ENCODE results near the gene AMOTL1.
"Not testable (repeated sequence)": the region's sequence is repeated elsewhere in the genome, so short reads cannot be mapped to it uniquely, and the experiment has no call there.

The AMOTL1 gene

DNA sequence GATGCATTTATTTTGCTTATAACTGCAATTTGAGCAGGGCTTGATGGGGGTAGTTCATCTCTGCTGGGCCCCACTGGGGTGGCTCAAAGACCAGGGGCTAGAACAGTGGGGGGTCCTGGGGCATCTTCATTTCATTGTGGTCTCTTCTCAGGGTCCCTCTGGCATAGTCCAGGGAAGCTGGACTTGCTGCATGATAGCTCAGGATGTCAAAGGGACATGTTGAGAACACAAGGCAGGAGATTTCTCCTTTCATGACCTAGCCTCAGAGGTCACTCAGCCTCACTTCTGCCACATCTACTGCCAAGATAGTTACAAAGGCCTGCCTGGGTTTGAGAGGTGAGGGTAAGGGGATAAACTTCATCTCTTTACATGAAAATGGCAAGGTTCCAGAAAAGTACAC is 115.7 kb downstream of the AMOTL1 start:
- H3K4me3 Mint-ChIP-seq = no peak overlapping the region
- peaks cover 0 to 3% of the 10 kb centered on the region in 2 donors for H3K9me3 Mint-ChIP-seq
- H3K27me3 Mint-ChIP-seq = no peaks in the 10 kb centered on the region
- peaks cover 5 to 11% of the 10 kb centered on the region in 2 donors for H3K4me1 Mint-ChIP-seq
- no peaks in the 10 kb centered on the region for H3K36me3 Mint-ChIP-seq
- no peak for DNase-seq
- H3K27ac Mint-ChIP-seq = no peak overlapping the region
- no peak for ATAC-seq (replicated peaks)

- H3K4me3 Mint-ChIP-seq = no peak overlapping the region
- DNase-seq (no peak), ATAC-seq (replicated peaks) (no peak)
- no peaks in the 10 kb centered on the region for H3K36me3 Mint-ChIP-seq
- peaks cover 5 to 11% of the 10 kb centered on the region in 2 donors for H3K4me1 Mint-ChIP-seq
- no peaks in the 10 kb centered on the region for H3K27me3 Mint-ChIP-seq
- no peak overlapping the region for H3K27ac Mint-ChIP-seq
- H3K9me3 Mint-ChIP-seq = peaks cover 0 to 8% of the 10 kb centered on the region in 2 donors
These were observed 116.2 kb downstream of the AMOTL1 start for GRCh38 chr11:94884376-94884775.

- no peaks in the 10 kb centered on the region for H3K27me3 Mint-ChIP-seq
- peak; percentile 56 to 57 for ATAC-seq (replicated peaks)
- H3K27ac Mint-ChIP-seq = no peak overlapping the region
- no peaks in the 10 kb centered on the region for H3K36me3 Mint-ChIP-seq
- H3K9me3 Mint-ChIP-seq = peaks cover 0 to 10% of the 10 kb centered on the region in 2 donors
- H3K4me3 Mint-ChIP-seq = no peak overlapping the region
- DNase-seq = no peak
- peaks cover 5 to 11% of the 10 kb centered on the region in 2 donors for H3K4me1 Mint-ChIP-seq
These were observed 117.0 kb downstream of the AMOTL1 start for GRCh38 chr11:94885133-94885532.

- no peaks in the 10 kb centered on the region for H3K27me3 Mint-ChIP-seq
- H3K4me1 Mint-ChIP-seq = peaks cover 5 to 11% of the 10 kb centered on the region in 2 donors
- no peak overlapping the region for H3K27ac Mint-ChIP-seq
- H3K36me3 Mint-ChIP-seq = no peaks in the 10 kb centered on the region
- H3K9me3 Mint-ChIP-seq = peaks cover 0 to 10% of the 10 kb centered on the region in 2 donors
- ATAC-seq (replicated peaks) (no peak), DNase-seq (no peak)
- H3K4me3 Mint-ChIP-seq = no peak overlapping the region
These were observed 117.4 kb downstream of the AMOTL1 start for GRCh38 chr11:94885581-94885980.

DNA sequence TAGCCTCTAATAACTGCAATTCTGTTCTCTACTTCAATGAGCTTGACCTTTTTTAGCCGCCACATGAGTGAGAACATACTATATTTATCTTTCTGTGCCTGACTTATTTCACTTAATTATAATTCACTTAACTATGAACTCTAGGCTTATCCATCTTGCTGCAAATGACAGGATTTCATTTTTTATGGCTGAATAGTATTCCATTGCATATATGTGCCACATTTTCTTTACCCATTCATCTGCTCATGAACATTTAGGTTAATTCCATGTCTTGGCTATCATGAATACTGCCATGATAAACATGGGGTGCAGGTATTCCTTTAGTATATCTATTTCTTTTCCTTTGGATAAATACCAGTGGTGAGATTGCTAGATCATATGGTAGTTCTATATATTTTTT is 120.0 kb downstream of the AMOTL1 start:
- H3K4me1 Mint-ChIP-seq = peaks cover 2 to 11% of the 10 kb centered on the region in 2 donors
- DNase-seq (no peak), ATAC-seq (replicated peaks) (no peak)
- H3K9me3 Mint-ChIP-seq = peaks cover 9 to 20% of the 10 kb centered on the region in 2 donors
- H3K4me3 Mint-ChIP-seq = no peak overlapping the region
- H3K36me3 Mint-ChIP-seq = peaks cover 0 to 3% of the 10 kb centered on the region in 2 donors
- no peak overlapping the region for H3K27ac Mint-ChIP-seq
- no peaks in the 10 kb centered on the region for H3K27me3 Mint-ChIP-seq

DNA sequence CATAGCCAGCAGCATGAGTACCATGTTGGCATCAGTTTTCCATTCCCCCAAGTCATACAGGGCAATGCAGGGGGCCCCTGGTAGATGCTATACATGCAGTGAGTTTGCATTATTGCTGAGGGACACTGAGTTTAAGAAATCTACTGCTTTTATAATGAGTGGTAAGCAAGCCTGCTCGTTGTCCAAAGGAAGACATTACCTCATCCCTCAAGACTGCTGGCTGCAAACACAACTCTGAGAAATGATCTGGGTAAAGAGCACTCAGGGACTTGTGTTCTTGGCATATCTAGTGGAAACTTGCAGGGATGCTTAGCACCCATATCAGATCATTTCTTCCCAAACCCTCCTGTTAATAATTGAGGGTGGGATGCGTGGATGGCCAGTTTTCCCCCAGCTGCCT is 127.3 kb downstream of the AMOTL1 start:
- no peak overlapping the region for H3K4me3 Mint-ChIP-seq
- H3K27ac Mint-ChIP-seq = no peak overlapping the region
- H3K36me3 Mint-ChIP-seq = peaks cover 0 to 3% of the 10 kb centered on the region in 2 donors
- peaks cover 15 to 20% of the 10 kb centered on the region in 2 donors for H3K9me3 Mint-ChIP-seq
- no peaks in the 10 kb centered on the region for H3K27me3 Mint-ChIP-seq
- ATAC-seq (replicated peaks) (no peak), DNase-seq (no peak)
- H3K4me1 Mint-ChIP-seq = no peaks in the 10 kb centered on the region

GRCh38 chr11:94895971-94896370 is 127.8 kb downstream of the AMOTL1 start:
- H3K9me3 Mint-ChIP-seq = peaks cover 15 to 19% of the 10 kb centered on the region in 2 donors

DNA sequence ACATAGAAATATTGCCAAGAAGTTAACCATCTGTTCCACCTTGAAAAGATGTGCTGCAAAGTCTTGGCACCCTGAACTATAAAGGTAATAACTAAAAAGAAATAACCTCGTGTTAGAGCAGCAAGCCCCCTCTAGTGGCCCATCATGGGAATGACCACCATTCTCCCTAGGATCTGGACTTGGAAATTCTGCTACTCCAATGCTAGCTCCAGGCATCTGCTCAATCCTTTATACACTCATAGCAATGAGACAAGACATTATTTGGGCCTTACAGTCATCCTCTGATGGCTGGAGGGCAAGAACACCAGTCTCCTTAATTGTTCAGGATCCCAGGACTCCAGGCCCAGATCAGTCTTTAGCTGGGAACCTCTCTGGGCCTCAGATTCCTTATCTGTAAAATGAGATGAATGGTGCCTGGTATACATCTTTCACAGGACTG is 129.2 kb downstream of the AMOTL1 start:
- no peak overlapping the region for H3K27ac Mint-ChIP-seq
- ATAC-seq (replicated peaks) (peak in 1 of 2 donors; percentile 41), DNase-seq (peak; percentile 11)
- H3K9me3 Mint-ChIP-seq = peaks cover 11 to 13% of the 10 kb centered on the region in 2 donors
- H3K27me3 Mint-ChIP-seq = no peaks in the 10 kb centered on the region
- H3K4me1 Mint-ChIP-seq = no peaks in the 10 kb centered on the region
- no peaks in the 10 kb centered on the region for H3K36me3 Mint-ChIP-seq
- H3K4me3 Mint-ChIP-seq = no peak overlapping the region

More at GRCh38 chr11:94895971-94896370, 127.8 kb downstream of the AMOTL1 start:
- Mint-ChIP-seq H3K4me3 (no peak overlapping the region), H3K27ac (no peak overlapping the region), H3K27me3 (no peaks in the 10 kb centered on the region), H3K36me3 (peaks cover 0 to 3% of the 10 kb centered on the region in 2 donors), H3K4me1 (no peaks in the 10 kb centered on the region)
- DNase-seq = no peak
- no peak for ATAC-seq (replicated peaks)

DNA sequence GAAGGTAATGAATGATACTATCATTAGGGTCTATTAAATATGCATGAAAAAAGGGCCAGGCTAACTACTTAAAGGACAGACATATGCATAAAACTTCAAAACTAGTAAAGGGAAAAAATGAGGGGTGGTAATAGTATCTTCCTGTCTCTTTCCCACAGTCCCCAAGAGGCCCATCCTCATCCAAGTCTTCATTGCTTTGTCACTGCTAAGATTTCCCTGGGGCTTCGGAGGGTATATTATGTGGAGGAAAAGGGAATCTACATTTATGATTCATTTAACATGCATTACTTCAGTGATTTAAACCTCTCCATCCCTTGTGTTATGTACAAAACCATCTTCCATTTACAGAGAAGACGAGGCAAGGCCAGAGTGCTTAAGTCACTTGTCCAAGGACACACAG is 139.1 kb downstream of the AMOTL1 start:
- H3K36me3 Mint-ChIP-seq = no peaks in the 10 kb centered on the region
- DNase-seq = no peak
- no peaks in the 10 kb centered on the region for H3K27me3 Mint-ChIP-seq
- no peak overlapping the region for H3K27ac Mint-ChIP-seq
- ATAC-seq (replicated peaks) = no peak
- no peaks in the 10 kb centered on the region for H3K4me1 Mint-ChIP-seq
- peaks cover 3% of the 10 kb centered on the region in 2 donors for H3K9me3 Mint-ChIP-seq
- H3K4me3 Mint-ChIP-seq = no peak overlapping the region

DNA sequence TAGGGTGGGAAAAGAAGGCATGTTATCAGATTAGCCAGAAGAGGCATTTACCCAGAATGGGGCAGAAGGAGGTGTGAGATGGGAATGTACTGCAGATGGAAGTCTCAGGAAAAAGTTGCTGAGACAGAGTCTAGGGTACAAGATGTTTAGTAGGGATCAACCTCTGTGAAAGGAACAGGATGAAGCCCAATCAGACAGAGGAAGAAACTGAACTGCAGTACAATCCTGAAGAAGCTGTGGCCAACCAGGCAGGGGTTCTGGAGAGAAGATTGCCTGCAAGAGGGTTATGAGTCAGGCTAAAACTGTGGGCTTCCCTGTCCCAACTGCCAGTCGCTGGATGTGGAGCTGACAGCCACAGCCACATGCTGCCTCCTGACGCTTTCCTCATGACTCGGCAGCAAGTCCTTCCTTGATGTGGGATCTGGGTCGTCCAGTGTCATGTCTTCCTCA is 141.2 kb downstream of the AMOTL1 start:
- Mint-ChIP-seq H3K4me1 (no peaks in the 10 kb centered on the region), H3K9me3 (peaks cover 2 to 3% of the 10 kb centered on the region in 2 donors), H3K27me3 (no peaks in the 10 kb centered on the region), H3K27ac (no peak overlapping the region), H3K36me3 (no peaks in the 10 kb centered on the region), H3K4me3 (no peak overlapping the region)
- DNase-seq = no peak
- ATAC-seq (replicated peaks) = no peak

- peaks cover 0 to 3% of the 10 kb centered on the region in 2 donors for H3K9me3 Mint-ChIP-seq
- H3K36me3 Mint-ChIP-seq = no peaks in the 10 kb centered on the region
- no peaks in the 10 kb centered on the region for H3K4me1 Mint-ChIP-seq
- H3K27ac Mint-ChIP-seq = no peak overlapping the region
- H3K27me3 Mint-ChIP-seq = no peaks in the 10 kb centered on the region
- H3K4me3 Mint-ChIP-seq = no peak overlapping the region
- DNase-seq (no peak), ATAC-seq (replicated peaks) (no peak)
These were observed 142.1 kb downstream of the AMOTL1 start for GRCh38 chr11:94910270-94910669.

DNA sequence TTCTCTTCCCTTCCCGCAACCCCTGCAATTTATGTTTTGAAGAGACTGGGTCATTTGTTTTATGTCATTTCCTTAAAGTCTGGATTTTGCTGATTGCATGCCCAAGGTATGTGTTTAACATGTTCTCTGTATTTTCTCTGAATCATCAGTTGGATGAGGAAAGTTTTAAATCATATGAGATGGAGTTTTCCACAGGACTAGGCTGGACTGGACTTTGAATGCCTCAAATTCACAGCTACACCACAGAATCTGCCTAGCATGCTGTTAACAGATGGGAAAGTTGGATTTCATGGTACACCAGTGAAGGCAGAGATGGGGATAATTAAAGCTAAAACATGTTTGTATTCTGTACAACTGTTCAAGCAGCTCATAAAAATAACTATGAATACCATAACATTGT is 142.6 kb downstream of the AMOTL1 start:
- H3K27ac Mint-ChIP-seq = no peak overlapping the region

GRCh38 chr11:94912806-94913205 is 144.7 kb downstream of the AMOTL1 start:
- ATAC-seq (replicated peaks) = no peak
- no peaks in the 10 kb centered on the region for H3K9me3 Mint-ChIP-seq
- no peak overlapping the region for H3K4me3 Mint-ChIP-seq
- no peaks in the 10 kb centered on the region for H3K4me1 Mint-ChIP-seq
- no peak for DNase-seq
- H3K36me3 Mint-ChIP-seq = no peaks in the 10 kb centered on the region
- H3K27ac Mint-ChIP-seq = no peak overlapping the region
- H3K27me3 Mint-ChIP-seq = no peaks in the 10 kb centered on the region

More for the DNA sequence above, 142.6 kb downstream of the AMOTL1 start:
- DNase-seq = no peak
- no peak for ATAC-seq (replicated peaks)
- no peak overlapping the region for H3K4me3 Mint-ChIP-seq
- no peaks in the 10 kb centered on the region for H3K4me1 Mint-ChIP-seq
- no peaks in the 10 kb centered on the region for H3K27me3 Mint-ChIP-seq
- H3K36me3 Mint-ChIP-seq = no peaks in the 10 kb centered on the region
- peaks cover 0 to 3% of the 10 kb centered on the region in 2 donors for H3K9me3 Mint-ChIP-seq

DNA sequence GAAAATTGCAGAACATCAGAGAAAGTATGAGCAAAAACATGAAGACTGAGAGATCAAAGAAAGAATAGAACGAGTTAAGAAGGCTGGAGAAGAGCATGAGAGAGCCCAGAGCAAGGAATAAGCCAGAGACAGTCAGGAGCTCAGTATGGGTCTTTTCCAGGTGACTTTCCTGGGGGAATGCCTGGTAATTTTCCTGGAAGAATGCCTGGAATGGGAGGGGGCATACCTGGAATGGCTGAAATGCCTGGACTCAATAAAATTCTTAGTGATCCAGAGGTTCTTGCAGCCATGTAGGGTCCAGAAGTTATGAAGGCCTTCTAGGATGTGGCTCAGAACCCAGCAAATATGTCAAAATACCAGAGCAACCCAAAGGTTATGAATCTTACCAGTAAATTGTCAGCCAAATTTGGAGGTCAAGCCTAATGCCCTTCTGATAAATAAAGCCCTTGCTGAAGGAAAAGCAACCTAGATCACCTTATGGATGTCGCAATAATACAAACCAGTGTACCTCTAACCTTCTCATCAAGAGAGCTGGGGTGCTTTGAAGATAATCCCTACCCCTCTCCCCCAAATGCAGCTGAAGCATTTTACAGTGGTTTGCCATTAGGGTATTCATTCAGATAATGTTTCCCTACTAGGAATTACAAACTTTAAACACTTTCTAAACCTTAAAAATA is 145.7 kb downstream of the AMOTL1 start:
- H3K4me1 Mint-ChIP-seq; H3K9me3 Mint-ChIP-seq; H3K27ac Mint-ChIP-seq; ATAC-seq (replicated peaks); DNase-seq; H3K36me3 Mint-ChIP-seq; H3K27me3 Mint-ChIP-seq; H3K4me3 Mint-ChIP-seq: not testable (repeated sequence)

DNA sequence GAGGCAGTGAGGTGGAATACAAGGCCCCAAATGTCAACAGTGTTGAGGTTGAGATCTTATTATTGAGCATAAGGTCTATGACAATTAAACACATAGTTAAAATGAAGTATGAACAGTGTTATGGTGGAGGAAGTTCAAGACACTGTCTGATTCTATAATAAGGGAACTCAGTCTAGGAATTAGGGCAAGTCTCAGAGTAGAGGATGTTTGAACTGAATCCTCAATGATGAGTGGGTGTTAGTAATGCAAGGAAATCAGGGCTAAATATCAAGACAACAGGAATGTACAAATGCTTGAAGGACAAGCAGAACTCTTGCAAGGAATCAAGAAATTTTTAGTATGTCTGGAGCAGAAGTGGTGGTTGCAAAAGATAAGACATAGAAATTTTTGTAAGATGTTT is 152.2 kb downstream of the AMOTL1 start:
- Mint-ChIP-seq H3K36me3 (no peaks in the 10 kb centered on the region), H3K27ac (no peak overlapping the region), H3K9me3 (no peaks in the 10 kb centered on the region), H3K4me1 (peaks cover 18 to 28% of the 10 kb centered on the region in 2 donors), H3K27me3 (no peaks in the 10 kb centered on the region), H3K4me3 (no peak overlapping the region)
- ATAC-seq (replicated peaks) (no peak), DNase-seq (no peak)

All from stimulated activated naive B cell treated with anti-CD40 and anti-IgM and Interleukin-4, amounts not matched to agents 10 μg/mL and 1 μg/mL and 100 μg/mL, for 72 hours (primary cell).